Left ventricle myocardium superior (tissue), 1 donor: ENCODE data around the gene ADCY3. TPM values are rescaled to one million over a fixed set of nuclear protein-coding genes. Genes with fewer than 3 reads are reported as not detected.

Source experiments
- total RNA-seq: library from RNA; stranded (reverse); fragmentation: NEBNext Ultra II Directional; extraction: Animal tissue kit (Norgen Biotek cat#: 25700); gene quantifications from one replicate; pipeline ENCODE4 v1.2.1, GENCODE V29; 2021
- donor health status: DM: no; HTN: yes; CAD: no; lungs with severe emphysema.

ADCY3 gene
- total RNA-seq, 1 donor from 2014 or later = 14.6 TPM

Other genes starting within 250 kb of the ADCY3 start
- gene PTRHD1, start 126.8 kb downstream of the ADCY3 start, total RNA-seq = 28.2 TPM
- gene CENPO, start 126.8 kb downstream of the ADCY3 start, total RNA-seq = 2.2 TPM
- gene DNAJC27, start 51.7 kb upstream of the ADCY3 start, total RNA-seq = 8.6 TPM
- 4.2 TPM for gene EFR3B, start 121.8 kb upstream of the ADCY3 start, total RNA-seq
- 5.3 TPM for gene POMC, start 248.3 kb upstream of the ADCY3 start, total RNA-seq